NCI-H2227 treated with DMSO at 0.1 percent for 48 hours (cell line): ENCODE results near the gene IRF2BP2.

Experiments
- DNase-seq: peaks from one replicate; lab custom pipeline; 2025; lab: John Stamatoyannopoulos, UW

IRF2BP2 gene

GRCh38 chr1:234582681-234583301, 27.2 kb downstream of the IRF2BP2 start:
- no peak for DNase-seq

DNA sequence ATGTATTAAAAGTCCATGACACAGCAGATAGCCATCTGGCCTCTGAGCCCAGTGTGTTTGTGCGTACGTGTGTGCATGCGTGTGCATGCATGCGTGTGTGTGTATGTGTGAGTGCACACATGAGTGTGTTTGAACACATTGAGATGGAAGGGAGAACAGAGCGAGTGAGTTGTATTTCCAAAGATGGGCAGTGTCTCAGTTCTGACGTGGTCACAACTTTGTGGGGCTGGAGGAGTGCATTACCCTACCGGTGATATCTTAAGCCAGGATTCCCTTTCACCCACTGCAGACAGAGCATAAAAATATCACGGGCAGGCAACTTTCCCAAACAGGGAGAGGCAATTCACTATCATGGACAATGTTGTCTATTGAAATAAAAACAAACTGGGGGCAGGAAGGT, 27.8 kb downstream of the IRF2BP2 start:
- DNase-seq: no peak

DNA sequence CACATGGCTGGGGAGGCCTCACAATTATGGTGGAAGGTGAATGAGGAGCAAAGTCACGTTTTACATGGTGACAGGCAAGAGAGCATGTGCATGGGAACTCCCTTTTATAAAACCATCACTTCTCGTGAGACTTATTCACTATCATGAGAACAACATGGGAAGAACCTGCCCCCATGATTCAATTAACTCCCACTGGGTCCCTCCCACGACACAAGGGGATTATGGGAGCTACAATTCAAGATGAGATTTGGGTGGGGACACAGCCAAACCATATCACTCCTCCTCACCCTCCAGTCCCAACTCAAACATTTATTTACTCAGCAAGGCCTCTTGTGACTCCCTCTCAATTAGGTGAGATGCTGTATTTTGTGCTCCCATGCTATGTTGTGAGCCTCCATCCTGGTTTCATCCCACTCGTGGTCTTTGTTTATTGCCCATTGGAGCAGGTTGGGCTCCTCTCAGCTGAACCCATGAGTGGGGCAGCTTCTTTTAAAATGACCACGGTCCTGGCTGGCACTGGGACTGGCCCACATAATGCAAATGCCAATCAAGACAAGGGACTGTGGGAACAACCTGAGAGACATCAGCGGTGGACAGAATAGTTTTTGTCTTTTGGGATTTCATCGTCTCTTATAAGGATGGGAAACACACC, 28.8 kb downstream of the IRF2BP2 start:
- DNase-seq: no peak

GRCh38 chr1:234579967-234580366, 30.0 kb downstream of the IRF2BP2 start:
- DNase-seq: no peak

GRCh38 chr1:234578735-234579134, 31.2 kb downstream of the IRF2BP2 start:
- no peak for DNase-seq

DNA sequence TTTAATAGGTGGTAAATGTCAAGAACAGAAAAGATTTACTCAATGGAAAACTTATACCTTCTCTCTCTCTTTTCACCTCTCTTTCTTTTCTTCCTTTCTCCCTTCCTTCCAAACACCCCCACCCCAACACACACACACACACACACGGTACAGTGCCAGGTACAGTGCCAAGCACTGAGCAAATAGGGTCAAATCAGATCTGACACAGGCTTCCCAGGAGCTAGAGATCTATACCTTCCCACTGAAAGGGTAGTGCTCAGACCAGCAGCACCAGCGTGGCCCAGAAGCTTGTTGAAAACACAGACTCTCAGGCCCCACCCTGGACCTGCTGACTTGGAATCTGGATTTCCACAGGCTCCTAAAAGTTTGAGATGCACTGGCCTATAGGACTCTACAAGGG, 31.9 kb downstream of the IRF2BP2 start:
- DNase-seq: no peak

GRCh38 chr1:234573711-234574299, 36.2 kb downstream of the IRF2BP2 start:
- no peak for DNase-seq

DNA sequence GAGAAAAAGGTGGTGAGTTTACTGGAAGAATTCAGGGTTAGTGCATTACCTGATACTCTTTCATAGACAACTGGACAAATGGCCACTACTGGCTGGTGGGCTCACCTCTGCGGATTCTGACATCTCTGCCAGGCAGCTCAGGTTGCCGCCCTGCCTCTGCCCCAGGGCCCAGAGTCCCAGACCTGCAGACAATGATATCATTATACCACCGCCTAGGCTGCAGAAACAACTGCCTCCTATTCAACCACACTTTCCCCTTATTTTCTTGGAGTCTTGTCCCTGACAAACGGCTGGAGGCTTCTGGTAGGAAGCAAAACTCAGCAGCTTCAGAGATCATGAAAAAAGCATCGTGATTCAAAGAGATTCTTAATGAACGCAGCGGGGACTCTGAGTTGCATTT, 37.0 kb downstream of the IRF2BP2 start:
- no peak for DNase-seq

DNA sequence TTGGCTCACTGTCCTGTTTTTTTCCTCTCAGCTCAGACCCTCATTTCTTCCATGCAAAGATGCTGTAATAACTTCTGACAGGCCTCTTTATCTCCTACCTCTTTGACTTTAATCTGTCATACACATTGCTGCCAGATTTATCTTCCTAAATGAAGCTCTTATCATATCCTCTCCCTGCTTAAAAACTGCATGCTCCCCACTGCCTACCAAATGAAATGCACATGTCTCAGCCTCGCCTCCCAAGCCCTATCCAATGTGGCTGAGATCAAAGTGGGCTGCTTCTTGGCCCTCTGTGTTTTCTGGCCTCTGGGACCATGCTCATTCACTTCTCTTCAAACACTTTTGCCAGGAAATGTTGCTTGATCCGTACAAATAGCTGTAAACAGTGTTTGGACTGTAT, 38.3 kb downstream of the IRF2BP2 start:
- DNase-seq: no peak

GRCh38 chr1:234570329-234571120, 39.5 kb downstream of the IRF2BP2 start:
- DNase-seq: no peak

GRCh38 chr1:234568345-234568744, 41.6 kb downstream of the IRF2BP2 start:
- no peak for DNase-seq

- no peak for DNase-seq
These were observed 44.8 kb downstream of the IRF2BP2 start for GRCh38 chr1:234565132-234565531.

DNA sequence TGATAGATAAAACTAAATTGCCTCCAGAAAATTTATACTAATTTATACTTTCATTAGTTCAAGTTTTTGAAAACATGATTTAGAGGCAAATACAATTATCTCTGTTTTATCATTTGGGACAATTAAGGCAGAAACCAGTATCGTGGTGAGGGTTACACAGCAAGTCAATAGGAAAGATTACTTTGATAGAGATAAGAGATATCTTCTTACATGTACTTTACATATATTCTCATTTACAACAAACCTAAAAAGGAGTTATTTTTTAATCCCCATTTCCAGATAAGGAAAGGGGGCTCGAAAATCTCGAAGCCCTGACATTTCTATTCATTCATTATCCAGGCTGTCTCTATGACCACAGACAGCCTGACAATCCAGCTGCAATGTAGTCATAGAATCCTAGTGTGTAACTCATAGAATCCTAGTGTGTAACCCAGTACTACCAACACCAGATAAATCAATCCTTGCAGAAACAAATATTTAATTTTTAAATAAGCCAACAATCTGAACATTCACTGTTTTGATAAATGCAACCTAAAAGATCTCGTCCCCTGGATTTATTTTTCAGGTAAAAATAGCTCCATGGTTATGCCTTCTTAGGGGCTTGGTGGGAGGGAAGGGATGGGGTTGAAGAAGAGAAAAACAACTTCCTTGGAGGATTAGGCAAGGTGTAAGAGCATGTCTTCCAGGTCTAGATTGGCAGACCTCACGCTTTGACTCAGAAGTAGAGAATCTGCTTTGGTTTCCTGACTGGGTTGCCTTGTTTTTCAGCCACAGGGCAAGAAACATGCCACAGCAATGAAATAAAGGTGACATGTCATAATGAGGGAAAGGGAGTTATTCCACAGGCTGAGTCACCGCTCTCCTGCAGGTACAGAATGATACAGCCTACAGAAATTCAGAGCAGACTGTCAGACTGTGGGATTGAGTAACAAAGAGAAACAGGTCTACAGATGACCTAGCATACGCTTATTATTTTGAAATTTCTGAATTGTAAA, 45.6 kb downstream of the IRF2BP2 start:
- no peak for DNase-seq

- DNase-seq: no peak
These were observed 47.6 kb downstream of the IRF2BP2 start for GRCh38 chr1:234562334-234562733.

- DNase-seq: no peak
These were observed 48.7 kb downstream of the IRF2BP2 start for GRCh38 chr1:234561319-234561718.

GRCh38 chr1:234559902-234560676, 49.9 kb downstream of the IRF2BP2 start:
- DNase-seq: no peak

DNA sequence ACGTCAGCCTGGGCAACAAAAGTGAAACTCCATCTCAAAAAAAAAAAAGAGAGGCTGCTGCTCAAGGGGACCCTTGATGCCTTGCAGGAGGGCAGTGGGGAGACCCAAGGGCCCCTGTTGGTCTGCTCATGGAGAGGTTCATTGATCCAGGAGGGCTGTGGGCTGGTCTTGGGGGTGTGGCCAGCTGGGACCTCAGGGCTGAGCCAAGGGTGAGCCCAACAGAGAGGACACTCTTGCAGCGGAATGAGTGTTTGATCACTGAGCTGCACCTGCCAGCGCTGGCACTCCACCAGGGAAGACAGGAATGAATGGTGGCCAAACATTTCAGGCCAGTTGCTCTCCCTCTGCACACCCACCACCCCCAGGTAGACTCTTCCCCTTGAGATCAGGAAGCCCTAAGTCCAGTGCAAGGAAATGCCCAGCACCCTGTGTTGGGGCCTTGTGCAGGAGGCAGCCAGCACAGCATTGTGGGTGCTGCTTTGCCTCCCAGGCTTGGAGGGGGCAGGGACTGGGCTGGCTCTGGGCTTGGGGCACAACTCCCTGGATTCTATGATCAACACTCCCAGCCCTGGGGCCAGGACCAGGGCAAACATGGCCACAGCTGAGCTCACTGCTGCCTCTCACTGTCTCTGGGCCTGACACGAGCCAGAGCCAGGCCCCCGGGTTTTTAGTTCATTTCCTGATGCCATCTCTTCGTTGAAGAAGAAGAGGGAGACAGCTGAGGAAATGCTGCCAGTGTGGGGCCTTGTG, 50.7 kb downstream of the IRF2BP2 start:
- no peak for DNase-seq

DNA sequence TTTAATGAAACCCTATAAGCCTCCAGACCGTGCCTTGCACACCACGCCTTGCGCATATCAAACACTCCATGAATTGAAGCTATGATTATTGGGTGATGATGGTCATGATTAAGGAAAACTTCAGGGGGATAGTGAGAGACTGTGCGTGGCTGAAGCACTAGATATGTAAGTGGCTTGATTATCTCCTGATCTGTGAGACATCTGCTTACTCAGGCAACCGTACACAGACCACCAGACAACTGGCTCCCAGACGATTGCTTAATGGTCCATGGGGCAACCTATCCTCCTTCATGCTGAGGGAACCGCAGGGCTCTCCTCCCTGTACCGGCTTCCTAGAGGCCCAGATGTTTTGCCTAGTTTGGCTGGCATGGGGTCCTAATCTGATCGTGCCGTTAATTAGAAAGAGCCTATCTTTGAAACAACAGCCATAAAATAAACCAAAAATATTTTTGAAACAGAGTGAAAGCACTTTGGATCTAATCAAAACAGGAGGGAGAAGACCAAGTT, 51.6 kb downstream of the IRF2BP2 start:
- DNase-seq: no peak

GRCh38 chr1:234556245-234556943, 53.6 kb downstream of the IRF2BP2 start:
- DNase-seq: no peak
